ENCODE results near the gene RPLP1.

RPLP1 gene

DNA sequence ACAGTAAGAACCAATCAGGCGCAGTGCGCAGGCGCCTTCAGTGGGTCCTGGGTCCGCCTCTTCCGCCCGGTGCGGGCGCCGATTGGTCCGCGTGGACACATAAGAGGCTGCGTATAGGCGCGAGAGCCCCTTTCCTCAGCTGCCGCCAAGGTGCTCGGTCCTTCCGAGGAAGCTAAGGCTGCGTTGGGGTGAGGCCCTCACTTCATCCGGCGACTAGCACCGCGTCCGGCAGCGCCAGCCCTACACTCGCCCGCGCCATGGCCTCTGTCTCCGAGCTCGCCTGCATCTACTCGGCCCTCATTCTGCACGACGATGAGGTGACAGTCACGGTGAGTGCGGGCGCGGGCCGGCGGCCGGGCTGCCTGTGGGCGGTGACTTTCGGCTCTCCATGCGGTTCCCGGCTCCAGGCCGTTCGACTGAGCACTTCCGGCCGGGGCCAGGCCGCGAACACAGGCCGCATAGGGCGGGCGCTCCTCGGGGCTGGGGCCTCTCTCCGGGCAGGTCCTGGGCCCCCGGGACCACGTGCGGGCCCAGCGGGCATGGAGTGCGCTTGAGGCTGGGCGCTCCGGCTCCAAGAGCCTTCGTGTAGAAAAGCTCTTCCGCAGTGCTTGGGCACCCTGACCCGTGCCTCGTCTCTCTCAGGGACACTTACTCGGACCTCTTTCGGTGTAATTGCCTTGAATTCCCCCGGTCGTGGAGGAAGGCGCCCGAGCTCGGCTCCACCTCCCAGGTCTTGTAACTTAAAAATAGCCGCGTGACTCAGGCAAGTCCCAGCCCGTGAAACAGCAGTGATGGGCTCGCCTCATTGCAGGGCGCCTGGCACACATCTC, at the start of gene RPLP1:
Gene RPLP1 (plus strand): TSS at position 127 of the 830 bp plus-strand sequence. CDS start 131 bp downstream, at position 258.
- peak; percentile 72 for DNase-seq

DNA sequence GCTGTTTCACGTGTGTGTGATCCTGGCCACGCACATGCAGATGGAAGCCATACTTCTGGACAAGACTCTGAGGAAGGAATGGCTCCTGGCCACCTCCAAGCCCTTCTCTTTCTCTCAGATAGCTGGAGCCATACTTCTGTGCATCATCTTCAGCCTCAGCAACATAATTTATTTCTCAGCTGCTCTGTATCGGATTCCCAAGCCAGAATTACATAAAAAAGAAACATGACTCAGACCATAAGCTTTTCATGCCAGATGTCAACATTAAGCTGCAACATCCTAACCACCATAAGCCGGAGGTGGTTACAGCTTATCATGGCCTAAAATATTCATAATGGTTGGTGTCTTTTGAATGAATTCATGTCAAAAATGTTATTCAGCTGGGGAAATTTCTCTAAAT, 49.0 kb upstream of the RPLP1 start:
- no peak for DNase-seq

DNA sequence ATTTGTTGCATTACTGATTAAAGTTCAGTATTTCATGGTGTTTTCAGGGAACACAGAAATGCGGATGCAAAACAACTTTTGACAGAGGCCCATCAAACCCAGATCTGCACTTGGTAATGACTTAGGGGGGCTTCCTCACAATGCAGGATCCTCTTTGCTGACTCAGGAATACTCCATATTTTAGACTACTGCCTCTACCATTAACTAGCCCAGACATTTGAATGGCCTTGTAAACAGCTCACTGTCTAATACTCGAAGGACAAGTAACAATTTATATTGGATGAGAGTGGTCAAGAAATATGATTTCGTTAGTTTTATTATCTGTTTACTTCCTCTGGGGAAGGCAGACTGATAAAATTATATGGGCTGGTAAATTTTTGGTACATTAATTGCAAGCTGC, 47.5 kb upstream of the RPLP1 start:
- DNase-seq, result no peak

DNA sequence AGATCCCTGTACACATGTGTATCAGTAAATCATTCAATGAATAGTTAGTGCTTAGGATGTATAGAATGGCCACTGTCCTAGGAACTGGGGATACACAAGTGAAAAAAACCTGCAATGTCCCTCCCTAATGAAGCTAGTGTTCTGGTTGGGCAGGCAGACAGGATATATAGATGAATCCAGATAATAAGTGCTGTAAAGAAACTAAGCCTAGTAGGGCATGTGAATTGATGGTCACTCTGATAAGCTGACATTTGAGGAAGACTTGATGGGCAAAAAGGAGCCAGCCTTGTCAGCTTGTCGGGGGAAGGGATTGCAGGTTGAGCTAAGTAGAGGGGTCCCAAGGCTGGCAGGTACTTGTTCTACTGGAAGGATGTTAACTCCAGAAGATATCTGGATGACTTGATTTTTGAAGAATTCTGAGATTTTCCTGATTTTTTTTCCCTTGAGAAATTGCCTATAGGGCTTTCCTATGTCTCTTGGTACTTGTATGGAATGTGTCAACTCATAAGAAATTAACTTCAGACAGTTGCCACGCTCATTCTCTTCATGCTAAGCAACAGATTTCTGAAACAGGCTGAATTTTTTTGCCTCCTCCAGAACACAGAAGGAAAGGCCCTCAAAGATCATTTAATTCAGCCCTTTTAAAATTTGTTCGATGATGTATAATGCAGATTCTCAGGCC, 44.8 kb upstream of the RPLP1 start:
- DNase-seq, result no peak

DNA sequence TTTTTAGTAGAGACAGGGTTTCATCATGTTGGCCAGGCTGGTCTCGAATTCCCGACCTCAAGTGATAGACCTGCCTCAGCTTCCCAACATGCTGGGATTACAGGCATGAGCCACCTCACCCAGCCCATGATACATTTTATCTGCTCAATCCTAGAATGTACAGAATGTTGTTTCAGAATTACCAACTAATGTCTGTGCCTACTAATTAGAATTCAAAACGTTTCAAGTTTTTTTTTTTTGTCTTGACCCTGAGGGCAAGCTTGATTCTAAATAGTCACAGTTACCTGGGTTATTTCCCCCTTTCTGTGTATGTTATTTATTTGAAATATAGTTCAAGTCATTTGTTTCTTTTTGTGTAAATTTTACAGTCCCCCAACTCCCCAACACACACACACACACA, 43.8 kb upstream of the RPLP1 start:
- no peak for DNase-seq

DNA sequence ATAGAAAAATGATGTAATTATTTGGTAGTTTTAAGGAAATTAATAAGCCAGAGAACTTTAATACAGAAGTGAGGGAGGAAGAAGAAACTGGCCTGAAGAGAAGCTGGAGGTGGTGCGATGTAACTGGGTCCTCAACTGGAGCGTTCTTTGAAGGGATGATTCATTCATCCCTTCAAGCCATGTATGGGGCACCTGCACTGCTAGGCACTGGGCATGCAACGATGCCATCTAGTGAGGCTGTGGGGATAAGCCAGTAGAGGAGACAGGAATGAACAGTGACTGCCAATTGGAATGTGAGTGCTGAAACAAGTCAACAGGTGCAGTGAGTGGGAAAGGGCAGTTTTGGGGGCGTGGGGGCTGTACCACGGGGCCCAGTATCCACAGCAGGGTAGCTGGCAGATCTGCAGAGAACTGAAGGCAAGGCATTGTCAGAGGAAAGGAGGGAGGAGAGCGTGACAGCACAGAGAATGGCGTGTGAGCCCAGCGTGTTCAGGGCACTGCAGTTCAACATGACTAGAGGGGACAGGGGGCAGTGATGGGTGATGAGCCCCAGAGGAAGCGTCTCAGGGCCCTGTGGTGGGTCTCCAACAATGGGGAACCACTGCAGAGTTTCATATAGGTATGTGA, 42.3 kb upstream of the RPLP1 start:
- no peak for DNase-seq

DNA sequence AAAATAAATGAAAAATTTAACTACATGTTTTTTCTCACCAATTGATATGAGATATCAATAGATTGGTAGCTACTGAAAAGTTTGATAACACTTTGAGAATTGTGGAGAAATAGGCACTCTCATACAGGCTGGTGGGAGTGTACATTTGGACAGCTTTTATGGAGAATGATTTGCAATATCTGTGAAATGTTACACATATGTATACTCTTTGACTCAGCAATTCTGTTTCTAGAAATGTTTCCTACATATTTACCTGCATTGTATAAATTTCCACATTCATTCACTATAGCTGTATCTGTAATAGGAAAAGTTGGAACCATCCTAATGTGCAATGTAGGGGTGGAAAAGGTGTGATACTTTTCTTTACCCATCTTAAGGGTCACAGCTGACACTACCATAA, 40.3 kb upstream of the RPLP1 start:
- no peak for DNase-seq

DNA sequence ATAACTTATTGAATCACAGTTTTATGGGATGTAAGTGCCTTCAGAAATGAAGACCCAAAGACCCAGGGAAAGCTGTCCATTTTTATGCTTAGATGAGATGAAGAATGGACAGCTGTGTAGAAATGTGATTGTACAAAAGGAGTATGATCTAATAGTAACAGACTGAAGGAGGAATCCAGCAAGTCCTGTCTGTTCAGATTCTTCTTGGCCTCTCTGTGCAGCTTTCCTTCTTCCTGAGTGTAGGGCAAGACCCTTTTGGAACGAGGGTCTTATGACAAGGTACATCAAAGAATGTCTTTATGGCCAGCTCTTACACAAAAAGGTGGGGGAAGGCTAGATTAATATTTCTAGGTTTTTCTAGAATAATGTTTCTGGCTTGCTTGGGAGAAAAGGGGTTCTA, 39.9 kb upstream of the RPLP1 start:
- no peak for DNase-seq

DNA sequence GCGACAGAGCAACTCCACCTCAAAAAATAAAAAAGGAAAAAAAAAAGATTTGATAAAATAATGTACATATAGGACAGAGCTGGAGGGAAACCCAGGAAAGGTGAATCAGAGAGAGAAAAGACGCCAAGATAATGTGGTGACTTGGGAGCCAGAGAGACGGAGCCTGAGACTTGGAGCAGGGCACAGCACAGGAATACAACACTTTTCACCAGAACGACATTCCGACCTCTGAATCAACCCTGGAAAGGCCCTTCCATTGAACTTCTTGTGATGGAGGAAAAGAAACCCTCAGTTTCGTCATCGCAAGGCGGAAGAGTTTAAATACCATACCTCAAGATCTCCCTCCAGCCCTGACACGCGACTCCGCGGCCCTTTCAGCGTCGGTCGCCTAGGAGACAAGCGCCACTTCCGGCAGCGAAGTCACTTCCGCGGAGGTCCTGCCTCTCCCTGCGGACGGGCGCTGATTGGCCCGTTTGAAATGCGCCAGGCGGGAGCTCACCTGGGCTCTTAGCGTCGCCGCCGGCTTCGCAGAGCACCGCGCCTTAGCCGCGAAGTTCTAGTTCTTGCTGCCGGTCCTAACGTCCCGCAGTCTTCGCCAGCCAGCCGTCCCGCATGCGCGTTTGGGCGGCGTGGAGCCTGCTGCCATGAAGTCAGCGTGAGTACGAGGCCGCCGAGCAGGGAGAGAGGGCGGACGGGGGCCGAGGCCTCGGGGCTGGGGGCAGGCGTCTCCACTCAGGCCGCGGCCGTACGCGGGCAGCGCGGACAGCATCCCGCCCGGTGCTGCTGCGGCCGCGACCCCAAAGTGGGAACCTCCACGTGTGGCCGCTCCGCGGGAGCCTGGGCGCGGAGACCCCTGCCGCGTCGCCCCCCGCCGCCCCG, 38.6 kb upstream of the RPLP1 start, which contains the start of gene KIF23:
Gene KIF23 (plus strand): TSS at position 528 of the 879 bp plus-strand sequence. CDS start 117 bp downstream, at position 645.
- peak; percentile 40 for DNase-seq

DNA sequence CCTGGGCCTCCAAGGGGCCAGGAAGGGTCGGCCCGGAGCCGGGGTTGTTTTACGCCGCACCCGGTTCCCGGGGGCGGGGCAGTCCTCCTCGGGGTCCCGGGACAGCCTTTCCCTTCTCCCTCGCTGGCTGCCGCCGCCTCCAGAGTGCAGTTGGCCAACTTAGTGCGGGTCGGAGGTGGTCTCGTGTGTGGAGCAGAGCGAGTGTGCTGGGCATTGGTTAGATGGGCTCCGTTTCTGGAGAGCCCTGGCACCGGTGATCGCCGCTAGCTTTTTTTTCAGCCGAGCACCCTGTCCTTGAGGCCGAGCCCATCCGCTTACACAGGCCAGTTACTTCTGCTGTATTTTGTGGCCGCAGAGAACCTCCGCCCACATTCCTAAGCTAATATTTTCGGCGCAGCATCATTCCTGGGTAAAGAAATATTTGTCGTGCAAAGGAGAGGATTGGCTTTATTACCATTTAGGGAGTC, 37.9 kb upstream of the RPLP1 start:
- no peak for DNase-seq

DNA sequence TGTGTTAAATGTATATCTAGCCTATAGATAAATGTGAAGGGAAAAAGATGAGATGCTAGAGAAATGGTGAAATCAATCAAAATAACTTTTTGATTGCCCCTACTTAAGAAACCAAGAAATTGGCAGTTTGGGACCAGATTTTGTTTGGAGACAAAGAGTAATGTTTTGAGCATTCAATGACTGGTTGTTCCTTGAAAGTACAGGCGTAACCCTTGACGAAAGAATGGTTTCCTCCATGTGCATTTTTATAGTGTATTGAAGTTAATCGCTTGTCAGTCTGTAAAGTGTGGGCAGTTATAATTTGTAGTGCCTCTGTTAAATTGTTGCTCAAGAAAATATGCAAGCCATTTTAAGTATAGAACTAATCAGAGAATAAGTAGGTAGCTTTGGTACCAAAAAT, 37.2 kb upstream of the RPLP1 start:
- no peak for DNase-seq

DNA sequence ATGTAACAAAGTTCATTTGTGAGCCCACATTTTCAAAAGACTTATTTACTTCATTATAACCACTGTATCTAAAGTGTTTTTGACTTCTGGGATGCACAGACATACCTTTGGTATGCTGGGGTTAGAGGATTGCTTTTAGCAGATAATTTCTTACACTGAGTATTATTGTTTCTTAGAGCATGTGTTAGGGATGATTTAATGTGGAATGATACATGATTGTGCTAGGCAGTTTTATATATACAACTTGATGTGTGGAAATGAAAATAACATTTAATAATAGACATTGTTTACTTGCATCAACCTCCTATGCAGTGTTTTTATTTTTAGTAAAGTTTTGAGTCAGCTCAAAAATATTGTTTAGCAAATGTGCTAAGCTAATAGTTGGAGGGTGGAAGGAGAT, 35.0 kb upstream of the RPLP1 start:
- no peak for DNase-seq

DNA sequence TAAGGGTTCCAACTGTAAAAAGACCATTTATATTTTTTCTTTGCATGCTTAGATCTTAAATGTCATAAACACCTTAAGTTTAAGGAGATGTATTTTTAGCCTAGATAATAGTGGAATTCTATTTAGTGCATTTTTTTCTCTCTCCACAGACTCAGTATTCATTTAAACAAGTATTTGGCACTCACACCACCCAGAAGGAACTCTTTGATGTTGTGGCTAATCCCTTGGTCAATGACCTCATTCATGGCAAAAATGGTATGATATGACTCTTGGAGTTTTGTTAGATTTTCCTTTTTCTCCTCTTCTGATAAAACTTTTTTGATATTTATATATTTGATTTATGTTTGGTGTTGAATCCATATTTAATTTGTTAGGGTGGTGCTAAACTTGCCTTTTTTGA, 31.1 kb upstream of the RPLP1 start:
- DNase-seq, result no peak

DNA sequence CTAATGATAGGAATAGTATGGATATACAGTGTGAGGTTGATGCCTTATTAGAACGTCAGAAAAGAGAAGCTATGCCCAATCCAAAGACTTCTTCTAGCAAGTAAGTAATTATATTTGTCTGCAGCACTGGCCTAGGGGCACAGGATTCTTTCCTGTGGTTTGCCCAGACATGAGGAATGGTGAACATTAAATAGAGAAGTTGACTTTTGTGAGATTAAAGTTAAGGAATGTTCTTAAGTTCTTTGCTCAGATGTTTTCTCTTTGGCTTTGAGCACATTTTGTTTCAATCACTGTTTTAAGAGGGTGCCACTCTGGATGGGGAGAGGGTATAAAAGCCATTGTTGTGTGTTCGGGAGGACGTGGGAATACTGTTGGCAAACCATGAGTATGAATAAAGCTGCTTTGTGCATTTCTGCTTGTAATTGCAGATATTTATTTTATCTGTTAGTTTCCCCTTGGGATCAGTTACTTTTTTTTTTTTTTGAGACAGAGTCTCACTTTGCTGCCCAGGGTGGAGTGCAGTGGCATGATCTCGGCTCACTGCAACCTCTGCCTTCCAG, 30.2 kb upstream of the RPLP1 start:
- DNase-seq, result no peak

DNA sequence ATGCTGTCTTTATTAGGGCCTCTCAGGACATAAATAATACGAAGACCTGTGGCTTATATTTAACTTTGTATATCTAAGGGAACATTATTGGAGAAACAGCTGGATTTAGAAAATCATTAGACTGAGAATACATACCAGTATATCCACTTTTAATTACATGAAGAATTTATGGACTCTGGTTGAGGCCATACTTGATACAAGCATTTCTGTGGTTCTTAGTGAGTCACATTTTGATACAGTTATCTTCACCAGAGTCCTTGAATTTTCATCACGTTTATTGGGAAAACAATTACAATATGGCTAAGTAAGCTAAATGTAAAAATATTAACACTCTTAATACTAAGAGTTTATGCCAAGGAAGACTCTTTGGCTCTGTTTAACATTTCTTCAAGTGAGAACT, 28.6 kb upstream of the RPLP1 start:
- DNase-seq, result no peak

DNA sequence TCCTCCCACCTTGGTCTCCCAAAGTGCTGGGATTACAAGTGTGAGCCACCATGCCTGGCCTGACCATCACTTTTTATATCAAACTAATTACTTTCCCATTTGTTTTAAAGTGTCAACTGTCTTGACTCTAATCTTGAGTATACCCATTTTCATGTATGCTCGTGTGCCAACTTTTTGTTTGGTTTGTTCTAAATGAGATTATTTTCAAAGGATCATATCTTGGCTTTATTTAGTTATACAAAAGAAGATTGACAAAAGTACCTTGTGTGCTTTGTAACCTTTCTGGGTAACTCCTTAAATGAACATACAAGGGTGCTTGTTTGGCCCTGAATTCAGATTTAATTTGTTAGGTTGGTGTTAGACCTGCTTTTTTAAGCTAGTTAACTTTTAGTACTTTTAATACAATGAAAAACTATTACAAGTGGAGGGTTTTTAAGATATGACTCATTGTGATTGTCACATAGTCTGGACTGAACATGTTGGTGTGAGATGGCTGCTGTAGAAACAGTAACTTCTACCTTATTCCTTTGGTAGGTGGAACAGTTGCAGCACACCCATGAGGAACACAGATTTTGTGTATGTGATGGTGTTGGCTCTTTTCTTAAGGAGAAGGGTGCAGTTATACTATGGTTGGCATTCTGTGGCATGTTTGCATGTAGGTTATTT, 27.7 kb upstream of the RPLP1 start:
- no peak for DNase-seq

DNA sequence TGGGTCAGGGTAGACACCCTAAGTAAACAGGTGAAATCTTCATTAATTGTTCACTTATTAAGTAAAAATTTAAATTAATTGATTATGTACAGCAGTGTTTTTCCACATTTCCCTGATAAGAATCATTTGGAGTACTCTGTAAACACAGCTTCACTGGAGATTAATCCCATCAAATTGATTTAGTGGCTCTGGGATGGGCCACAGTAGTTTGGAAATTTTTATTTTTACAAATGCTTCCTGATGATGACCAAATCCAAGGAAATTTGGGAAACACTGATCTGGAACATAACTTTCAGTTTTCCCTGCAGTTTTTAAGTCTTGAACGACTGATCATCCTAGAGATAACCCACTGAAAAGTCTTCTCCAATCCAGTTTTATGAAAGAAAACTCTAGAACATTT, 18.8 kb upstream of the RPLP1 start:
- no peak for DNase-seq

DNA sequence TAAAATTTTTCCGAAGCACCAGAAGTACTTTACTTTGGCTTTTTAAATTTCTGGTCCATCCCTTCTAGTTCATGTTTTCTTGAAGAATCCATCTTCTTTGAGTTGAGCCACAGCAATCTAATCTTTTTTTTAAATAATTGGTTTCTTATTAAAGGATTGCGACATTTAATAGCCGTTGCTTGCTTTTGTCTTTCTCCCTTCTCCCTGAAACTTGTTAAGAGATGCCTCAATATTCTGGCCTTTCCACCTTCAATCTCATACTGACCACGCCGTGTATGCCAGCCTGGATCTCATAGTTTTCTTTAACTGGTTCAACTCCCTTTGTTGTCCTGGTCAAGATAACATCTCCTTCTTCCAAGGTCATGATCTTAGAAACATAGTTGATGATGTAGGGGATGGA, 18.4 kb upstream of the RPLP1 start:
- DNase-seq, result no peak

DNA sequence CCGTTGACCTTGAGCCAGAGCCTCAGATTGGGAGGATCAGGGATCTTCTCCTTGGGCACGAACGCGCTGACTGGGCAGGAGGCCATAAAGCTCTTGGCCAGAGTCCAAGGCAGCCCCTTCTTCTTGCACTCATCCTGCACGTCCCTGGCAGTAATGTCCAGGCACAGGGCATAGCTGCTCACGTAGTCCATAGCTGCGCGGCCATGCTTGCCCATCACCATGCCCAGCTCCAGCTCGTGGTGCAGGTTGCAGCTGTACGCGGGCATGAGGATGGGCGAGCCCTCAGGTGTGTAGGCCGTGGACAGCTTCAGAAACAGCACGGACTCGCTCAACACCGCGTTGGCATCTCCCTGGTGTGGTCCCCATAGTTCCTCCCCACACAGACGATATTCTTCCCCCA, 17.9 kb upstream of the RPLP1 start:
- DNase-seq, result no peak

DNA sequence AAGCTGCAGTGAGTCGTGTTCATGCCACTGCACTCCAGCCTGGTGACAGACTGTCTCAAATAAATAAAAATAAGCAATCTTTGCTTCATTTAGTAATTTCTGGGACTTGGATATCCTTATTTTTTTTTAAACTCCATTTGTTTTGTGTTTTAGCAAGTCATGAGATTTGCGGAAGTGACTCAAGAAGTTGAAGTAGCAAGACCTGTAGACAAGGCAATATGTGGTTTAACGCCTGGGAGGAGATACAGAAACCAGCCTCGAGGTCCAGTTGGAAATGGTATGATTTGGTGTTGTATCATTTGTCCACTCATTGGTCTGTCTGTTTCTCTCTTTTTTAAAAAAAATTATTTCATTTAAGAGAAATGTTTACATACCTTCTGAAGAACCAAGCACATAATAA, 16.6 kb upstream of the RPLP1 start:
- no peak for DNase-seq

DNA sequence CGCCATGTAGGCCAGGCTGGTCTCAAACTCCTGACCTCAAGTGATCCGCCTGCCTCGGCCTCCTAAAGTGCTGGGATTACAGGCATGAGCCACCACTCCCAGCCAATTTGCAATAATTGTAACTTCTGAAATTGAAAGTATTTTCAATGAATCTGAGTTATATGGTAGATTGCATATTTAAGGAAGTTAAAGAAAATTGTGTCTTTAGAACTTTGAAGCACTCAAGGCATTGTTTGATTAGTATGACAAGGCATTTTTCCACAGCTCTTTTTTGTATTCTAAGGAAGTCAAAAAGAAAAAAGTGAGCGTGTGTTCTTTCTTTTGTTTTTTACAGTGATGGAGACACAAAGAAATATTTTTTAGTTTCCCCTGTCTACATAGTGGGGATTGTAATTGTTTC, 15.7 kb upstream of the RPLP1 start:
- no peak for DNase-seq

DNA sequence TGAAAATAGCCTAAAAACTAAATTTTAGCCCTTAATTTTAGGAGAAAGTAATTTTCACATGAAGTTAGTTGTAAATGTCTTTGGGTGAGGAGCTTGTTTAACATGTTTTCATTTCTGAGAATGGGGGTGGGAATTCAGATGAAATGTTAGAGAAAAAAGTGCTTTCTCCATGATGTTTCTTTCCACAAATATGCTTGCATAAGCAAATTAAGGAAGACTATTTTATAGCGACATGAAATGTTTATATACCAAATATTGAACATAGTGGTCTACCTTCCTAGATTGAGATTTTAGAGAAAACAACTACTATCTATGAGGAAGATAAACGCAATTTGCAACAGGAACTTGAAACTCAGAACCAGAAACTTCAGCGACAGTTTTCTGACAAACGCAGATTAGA, 13.0 kb upstream of the RPLP1 start:
- no peak for DNase-seq
